OCI-LY1 (cell line): ENCODE data around the gene LRRC28.

Experiments
- CTCF ChIP-seq: fragments of 200-600 bp; sonication (generic), shearing (Covaris generic); IDR thresholded peaks from 2 replicates; pipeline ENCODE4 v1.5.1; 2017; ENCODE audit warnings: mild to moderate bottlenecking, antibody characterized with exemption, low read length, moderate library complexity, mixed read lengths
- EZH2 ChIP-seq: fragments of 200-600 bp; sonication (generic), shearing (Covaris generic); IDR thresholded peaks from 2 replicates; pipeline ENCODE4 v1.8.0; 2017; ENCODE audit warnings: borderline replicate concordance, mixed run types, mild to moderate bottlenecking, antibody characterized with exemption, low read length, moderate library complexity, mixed read lengths

DNA sequence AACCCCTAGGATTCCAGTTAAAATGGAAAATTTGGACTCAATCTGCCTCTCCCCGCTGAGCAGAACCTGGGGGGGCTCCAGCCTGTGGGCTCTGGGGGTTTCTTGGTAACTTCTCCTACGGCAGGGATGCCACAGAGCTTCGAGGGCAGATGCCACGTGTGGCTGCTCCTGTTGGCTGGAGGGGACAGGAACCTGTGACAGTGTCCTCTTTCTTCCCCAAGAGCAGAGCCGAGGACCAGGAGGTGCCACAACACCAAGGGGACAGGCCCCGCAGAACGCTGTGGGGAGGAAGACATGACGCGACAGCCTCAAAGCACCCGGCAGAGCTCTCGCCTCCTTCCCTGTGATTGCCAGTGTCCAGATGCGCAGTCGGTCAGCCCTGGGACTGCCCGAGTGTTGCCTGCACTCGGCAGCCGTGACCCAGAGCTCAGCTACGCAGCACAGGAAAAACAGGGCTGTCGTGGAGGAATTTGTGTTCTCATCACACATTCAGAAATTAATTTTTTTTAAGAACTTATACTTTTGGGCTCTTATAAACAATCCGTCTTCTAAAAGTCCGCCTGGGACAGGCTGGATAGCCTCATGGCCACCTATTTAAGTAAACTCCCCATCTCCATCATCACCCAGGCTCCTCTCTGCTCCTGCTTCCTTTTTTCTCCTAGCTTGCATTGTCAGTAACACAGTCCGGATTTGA lies 182.6 kb downstream of the LRRC28 start:
- TF ChIP-seq CTCF: no peak
- no peak for TF ChIP-seq EZH2
